Glomerular visceral epithelial cell (primary cell): Measurements from ENCODE around the gene OR10AD1.

Experiments used
- DNase-seq: peaks from one replicate; pipeline ENCODE4 v3.0.0-alpha.2; 2016; ENCODE audit errors: extremely low spot score

The OR10AD1 gene

DNA sequence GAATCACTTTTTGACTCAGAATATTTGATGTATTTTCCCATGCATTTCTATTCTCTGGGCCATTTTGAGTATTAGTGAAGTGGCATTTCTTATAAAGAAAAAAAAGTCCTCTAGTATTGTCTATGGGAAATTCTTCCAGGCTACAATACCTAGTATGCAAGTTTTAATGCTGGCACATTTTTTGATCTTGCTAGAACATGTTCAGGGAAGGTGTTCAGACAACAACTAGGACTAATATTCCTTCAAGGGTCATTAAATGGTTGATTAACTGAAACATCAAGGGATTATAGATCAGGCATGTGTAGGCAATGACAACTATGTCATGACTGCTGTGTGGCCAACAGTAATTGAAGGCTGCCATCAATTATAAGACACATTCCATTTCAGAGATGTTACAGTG, 12.0 kb downstream of the OR10AD1 start:
- no peak for DNase-seq

DNA sequence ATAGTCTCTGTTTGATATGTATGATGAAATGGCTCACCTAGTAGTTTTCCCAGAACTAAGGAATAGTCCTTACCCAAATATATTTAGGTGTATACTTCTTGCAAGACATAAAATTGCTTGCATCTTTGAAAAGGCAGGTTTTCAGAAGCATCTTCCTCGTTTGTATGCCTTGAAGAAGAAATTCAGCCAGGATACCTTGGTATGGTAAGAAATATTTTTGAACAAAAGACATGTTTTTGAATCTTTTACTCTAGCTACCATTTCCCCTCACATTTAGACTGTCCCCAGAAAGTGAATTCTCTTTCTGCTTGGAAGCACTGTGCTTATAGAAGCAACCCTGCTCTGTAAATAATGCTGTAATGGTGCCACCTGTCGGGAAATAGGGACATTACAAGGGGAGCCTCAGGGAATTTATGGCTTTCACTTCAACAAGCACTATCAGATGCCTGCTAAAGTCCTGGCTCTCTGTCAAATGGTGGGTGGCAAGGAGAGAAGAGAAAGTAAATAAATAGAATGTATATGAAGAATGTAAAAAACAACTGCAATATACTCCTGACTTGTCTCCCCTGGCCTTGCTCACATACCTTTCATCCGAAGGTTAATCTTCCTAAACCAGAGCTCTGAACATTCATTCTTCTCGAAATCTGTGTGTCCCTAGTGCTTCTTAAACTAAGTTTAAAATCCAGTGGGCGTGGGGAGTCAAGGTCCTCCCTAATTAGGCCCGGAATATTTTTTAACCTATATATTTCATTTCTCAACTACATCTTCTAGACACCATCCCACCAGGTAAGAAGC, 13.6 kb downstream of the OR10AD1 start:
- peak; percentile 63 for DNase-seq

DNA sequence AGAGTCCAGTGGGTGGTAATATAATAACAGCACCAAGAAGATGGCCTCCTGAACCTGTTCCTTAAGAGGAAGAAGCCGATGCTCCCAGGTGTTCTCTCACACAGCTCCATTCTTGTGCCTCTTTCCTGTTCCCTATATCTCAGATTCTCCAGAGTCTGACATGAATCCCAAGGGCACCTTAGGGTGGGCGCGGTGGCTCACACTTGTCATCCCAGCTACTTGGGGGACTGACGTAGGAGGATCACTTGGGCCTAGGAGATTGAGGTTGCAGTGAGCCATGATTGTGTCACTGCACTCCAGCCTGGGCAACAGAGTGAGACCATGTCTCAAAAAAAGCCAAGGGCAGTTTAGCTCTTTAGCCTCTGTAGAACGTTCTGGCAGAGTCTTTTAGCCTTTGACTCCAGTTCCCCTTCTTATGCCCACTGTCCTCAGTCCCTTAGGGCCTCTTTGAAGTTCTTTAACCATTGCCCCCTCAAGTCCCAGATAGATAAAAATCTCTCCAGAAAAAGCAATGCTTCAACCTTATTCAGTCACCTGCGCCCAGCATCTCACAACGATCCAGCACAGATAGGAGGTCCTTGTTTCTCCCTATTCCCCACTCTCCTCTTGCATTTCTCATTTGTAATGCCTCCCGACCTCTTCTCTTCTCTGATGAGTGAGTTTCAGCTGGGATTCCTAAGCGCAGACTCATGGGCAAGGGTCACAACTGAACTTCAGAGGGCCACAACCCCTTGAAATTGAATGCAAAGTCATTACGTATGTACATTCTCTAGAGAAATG, 15.0 kb downstream of the OR10AD1 start:
- DNase-seq = no peak

DNA sequence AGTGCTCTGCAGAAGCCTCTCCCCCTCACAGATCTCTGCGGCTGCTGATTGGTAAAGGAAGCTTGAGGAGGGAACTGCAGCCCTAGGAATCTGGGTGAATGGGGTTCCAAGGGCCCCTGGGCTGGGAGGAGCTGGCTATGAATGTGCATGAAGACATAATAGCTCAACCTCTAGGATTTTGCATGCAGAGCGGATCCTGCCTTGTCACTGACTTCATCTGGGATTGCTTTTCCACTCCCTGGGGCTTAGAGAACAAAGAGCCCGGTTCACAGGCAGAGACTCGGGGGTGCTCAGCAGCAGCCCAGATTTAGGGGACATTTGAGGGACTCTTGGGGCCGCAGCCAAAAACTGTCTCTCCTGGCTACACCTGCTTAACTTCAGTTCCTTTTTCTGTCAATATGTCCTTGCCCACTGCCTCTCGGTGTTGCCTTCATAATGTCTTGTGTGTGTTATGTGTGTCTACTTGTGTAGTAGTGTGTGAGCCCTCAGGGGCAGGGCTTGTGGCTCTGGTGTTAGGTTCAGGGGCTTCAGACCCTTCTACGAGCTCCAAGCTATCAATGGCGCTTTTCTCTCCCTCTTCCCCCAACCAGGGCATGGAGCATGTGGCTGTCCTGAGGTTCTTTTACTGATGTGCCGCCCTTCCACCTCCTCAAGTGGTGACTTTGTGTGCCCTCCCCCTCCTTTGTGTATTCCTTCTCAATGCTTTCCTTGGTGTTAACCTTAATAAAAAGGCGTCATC, 17.7 kb downstream of the OR10AD1 start:
- DNase-seq = no peak

DNA sequence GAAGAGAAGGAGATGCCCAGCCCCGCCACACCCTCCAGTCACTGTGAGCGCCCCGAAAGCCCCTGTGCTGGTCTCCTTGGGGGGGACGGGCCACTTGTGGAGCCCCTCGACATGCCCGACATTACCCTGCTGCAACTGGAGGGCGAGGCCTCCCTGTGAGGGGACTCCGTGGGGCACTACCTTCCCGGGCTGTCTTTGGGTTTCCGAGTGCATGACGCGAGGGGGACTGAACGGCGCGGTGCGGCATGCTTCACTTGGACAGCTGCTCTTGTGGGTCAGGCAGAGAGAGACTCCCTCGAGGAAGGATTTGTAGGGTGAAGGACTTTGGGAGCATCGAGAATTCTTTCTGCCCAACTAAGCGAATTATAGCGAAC, 18.6 kb downstream of the OR10AD1 start:
- DNase-seq = no peak

DNA sequence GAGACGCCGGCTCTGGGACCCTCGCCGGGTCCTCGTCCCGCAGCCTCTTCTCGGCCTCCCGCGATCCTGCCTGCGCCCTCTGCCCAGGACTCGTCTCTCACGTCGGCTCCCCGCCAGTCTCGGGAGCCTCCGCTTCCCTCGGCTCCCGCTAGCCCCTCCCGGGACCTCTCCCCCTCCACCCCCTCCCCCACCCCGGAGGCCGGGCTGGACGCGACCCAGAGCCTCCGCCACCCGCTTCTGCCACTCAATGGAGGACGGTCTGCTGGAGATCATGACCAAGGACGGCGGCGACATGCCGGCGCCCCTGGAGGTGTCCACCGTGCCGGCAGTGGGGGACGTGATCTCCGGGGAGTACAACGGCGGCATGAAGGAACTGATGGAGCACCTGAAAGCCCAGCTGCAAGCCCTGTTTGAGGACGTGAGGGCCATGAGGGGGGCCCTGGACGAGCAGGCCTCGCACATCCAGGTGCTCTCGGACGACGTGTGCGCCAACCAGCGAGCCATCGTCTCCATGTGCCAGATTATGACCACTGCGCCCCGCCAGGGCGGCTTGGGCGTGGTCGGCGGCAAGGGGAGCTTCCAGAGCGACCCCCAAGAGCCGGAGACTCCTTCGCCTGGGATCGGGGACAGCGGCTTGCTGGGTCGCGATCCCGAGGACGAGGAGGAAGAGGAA, 19.1 kb downstream of the OR10AD1 start:
- no peak for DNase-seq

DNA sequence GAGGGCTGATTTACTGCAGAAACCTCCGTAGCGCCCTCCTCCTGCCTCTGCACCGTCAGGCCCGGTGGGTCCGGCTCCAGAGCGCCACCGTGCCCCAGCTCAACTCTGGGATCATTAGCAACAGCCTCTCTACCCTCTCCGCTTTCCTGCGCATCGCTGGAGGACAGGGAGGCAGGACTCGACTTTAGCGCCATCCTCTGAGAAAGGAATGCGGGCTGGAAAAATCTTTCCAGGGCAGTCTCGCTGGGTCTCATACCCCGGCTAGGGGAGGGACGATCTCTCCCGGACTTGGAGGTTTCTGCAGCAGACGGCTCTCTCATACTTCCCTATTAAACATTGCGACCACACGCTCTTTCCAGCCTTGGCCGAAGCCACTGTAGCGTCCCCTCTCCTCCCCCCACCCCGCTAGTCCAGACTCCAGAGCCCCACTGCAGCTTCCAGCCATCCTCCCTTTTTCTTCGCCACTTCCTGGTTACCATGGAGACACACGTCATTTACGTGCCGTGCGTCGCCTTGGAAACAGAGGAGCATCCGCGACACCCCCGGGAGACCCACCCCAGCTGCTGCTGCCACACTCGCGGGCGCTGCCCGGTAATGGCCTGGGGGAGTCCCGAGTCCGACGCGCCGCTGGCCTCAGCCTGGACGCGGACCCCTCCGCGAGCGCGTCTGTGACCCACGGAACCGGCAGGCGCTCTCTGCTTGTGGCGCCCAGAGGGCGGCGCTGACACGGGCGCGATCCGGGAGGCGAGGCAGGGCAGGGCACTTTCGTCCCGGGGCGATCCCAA, 19.8 kb downstream of the OR10AD1 start, which contains the start of gene CCDC184:
Gene CCDC184 (plus strand): TSS at position 554 of the 785 bp plus-strand sequence. CDS start 479 bp downstream, outside the sequence.
- peak; percentile 60 for DNase-seq

DNA sequence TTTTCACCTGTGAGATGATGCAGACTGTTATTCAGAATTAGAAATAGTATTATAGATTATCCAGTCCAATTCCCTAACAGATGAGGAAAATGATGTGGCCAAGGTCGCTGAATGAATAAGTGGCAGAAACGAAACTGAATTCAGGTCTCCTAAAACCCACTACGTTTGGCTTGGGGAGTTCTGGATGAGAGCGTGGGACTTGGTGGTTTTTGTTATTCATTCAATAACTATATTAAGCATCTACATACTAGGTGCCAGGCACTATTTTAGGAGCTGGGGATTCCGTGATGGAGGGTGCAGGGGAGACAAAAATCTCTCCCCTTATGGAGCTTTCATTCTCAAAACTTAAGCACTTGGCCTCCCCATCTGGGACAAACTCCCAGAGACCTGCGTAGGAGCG, 20.5 kb downstream of the OR10AD1 start:
- DNase-seq = no peak

DNA sequence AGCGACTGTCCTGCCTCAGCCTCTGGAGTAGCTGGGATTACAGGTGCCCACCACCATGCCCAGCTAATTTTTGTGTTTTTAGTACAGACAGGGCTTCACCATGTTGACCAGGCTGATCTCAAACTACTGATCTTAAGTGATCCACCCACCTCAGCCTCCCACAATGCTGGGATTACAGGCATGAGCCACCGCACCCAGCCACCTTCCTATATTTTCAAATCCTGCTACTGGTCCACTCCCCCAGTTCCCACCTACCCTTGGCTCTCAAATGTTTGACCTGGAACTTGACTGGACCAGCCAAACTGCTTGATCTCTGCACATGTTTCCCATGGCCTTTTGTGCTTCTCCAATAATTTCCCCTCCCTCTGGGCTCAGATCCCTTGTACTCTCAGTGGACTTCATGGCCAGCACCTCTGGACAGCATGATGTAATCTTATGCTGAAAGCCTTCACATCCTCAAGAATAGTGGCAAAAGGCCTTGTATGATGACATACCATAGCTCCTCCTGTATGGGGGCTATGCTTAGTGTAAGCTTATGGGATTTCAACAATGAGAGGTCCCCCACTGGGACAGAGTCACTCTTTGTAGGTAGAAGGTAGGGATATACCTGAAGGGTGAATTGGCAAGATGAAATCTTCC, 22.1 kb downstream of the OR10AD1 start:
- DNase-seq = no peak

DNA sequence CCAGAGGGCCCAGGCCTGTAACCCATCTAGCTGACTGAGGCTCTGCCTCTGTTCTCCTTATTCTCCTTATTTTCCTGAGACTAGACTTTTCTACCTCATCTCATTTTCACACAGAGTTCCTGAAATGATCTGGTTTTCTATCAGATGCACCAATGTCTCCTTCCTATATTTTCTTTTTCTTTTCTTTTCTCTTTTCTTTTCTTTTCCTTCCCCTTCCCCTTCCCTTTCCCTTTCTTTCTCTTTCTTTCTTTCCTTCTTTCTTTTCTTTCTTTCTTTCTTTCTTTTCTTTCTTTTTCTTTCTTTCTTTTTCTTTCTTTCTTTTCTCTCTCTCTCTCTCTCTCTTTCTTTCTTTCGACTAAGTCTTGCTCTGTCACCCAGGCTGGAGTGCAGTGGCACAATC, 22.7 kb downstream of the OR10AD1 start:
- DNase-seq = no peak

DNA sequence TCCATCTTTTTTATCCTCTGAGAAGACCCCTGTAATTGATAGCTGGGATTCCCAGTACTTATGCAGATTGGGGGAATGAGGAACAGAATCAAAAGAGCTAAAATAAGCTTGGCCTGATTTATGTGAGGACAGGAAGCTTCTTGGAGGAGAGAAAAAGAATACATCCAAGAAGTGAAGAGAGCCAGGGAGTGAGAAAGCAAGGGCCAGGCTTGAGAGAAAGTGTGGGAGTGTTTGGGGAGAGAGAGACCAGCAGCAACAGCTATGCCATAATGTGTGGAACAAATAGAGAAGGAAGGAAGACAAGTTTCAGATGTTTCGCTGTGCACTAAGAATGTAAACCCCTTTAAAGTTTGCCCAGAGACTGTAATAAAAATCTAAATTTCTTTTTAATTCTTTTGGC, 23.6 kb downstream of the OR10AD1 start:
- DNase-seq = no peak

DNA sequence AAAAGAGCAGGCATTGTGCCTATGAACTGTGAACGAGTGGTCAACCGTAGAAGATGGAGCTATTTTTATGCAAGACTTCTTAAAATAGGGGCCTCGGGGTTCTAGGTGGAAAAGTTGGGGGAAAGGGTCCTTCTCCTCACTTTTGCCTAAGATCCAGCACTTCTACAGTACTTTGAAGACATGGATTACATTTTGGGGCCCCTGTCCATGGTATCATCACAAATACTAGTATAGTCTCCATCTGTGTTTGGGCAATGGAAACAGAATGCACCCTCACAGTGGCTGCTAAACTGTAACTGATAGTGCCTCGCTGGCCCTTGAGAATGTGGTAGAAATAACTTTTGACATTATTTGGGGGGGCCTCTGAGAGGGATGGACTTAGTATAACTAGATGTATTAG, 25.1 kb downstream of the OR10AD1 start:
- DNase-seq = no peak

DNA sequence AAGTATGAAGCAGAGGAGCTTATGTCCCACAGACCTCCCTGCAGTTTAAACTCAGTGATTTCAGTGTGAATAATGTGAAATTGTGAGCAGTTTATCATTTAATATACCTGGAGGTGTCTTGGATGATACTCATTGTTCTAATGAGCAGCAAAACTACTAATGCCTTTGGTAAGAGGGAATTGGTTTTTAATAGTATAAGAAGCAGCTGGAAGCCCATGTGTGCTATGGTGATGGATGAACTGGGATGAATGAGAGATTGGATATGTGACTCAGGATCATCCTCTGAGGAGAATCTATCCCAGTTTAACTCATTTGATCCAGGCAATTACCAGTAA, 26.7 kb downstream of the OR10AD1 start:
- no peak for DNase-seq

DNA sequence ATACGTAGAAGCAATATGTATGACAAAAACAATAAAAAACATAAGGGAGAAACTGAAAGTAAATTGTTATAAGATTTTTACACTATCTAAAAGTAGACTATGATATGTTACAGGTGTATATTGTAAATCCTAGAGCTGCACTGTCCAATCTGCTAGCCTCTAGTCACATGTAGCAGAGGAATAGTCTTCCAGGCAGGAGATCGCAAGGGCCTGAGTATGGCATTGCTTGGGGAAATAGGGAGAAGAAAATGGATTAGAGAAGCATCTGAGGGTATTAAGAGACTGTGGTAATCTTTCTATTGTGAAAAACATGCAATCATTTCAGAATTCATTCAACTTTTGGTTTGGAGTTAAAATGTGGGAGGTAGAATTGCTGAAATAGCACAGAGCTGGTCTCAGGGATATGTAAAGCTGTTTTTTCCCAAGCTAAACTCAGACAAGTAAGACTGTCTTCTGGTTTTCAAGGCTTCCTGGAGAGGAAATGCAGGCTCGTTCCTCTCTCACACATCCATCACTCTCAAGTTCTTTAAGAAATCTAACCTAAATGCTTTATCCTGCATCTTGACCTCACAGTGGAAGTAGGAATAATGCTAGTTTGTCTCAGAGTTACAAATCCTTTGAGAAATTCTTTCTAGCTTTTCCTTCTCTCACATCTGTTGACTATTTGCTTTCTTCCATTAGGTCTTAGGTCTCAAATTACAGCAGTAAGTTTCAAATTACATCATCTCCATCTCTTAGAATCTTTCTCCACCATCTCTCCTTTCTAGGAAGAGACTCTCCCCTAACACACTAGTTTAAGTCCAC, 27.3 kb downstream of the OR10AD1 start:
- no peak for DNase-seq

DNA sequence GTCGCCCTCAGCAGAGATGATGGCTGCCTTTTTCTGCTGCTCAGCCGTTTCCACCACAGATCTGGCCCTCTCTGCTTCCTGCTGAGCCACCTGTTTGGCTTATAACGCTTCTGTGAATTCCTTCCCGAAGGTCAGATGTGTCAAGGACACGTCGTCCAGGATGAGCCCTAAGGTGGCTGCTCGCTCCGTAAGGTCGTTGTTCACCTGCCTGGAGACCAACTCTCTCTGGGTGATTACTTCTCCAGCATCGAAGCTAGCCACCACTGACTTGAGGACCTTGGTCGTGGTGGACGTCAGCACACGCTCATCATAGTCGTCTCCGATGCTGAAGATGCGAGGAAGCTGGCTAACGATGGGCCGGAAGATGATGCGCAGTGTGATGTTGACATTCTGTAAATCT, 34.1 kb downstream of the OR10AD1 start:
- DNase-seq = no peak

DNA sequence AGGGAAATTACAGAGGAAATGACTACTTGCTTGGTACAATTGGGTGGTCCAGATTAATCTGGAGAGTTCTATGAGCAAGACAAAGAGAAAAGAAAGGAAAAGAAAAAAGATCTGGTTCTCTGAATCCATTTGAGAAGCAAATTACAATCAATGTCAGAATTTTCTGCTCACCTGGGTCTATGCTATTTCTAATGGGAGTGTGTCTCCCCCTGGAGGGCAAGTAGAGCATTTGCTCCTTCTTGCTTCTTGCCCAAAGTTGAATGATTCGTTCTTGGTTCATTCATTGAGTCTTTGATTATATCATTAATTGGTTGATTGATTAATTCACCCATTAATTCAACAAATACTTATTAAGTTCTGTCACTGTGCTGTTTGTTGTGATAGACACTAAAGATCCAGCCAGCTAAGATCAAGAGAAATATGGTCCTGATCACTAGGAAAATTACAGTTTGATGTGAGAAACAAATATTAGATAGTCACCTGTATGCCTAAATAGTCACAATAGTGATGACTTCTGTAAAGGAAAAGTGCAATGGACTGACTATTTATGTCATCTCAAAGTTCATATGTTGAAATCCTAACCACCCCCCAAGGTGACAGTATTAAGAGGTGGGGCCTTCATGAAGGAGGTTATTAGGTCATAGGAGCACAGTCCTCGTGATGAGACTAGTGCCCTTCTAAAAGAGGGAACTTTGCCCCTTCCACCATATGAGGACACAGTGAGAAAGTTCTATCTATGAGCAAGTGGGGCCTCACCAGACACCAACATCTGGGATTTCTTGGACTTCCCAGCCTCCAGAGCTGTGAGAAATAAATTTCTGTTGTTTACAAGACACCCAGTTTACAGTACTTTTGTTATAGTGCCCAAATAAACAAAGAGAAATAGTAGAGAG, 37.8 kb downstream of the OR10AD1 start:
- DNase-seq = peak; percentile 55

DNA sequence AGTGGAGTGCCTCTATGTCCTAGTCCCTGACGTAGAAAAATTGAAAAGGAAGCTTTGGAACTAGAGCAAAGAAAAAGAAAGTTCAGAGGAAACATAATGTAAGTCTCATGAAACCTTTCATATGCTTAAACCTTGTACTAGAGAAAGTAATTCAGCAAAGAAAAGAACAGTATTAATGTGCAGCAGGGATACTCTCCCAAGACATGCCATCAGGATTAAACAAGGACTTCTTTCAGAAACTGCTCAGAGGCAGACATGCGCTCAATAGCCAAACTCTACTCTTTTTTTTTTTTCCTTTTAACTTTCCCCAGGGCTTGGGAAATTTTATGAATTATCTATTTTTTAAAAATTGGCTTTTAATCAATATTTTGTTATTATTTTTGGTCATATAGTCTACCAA, 38.6 kb downstream of the OR10AD1 start:
- no peak for DNase-seq

DNA sequence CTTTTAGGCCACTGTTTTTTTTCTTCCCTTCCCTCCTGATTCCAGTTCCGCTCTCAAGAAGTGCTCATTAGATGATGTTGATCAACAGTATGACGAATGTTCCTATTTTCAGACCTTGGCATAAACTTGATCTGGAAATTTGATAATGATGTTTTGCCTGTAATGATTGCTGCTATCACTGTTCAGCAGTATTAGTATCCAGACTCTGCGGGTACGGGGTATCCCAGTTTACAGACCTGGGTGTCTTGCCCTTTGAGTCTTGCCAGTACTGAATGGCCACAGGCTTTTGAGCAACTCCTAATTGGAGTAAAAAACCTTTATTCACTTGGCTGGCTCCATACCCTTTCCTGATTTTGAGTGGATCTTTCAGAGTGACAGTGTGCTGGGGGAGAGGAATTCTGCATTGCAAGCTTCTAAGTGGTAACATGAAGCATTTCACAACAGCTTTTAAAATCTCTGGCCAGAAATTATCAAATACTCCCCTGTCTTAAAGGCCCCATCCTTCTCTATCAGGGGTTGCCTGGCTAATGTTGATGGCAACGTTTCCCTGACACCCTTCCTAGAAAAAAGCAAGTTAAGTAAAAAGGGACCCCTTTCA, 39.8 kb downstream of the OR10AD1 start:
- no peak for DNase-seq
